Measurements from ENCODE around the gene TLL2.

Gene TLL2

GRCh38 chr10:96536129-96536528, 22.4 kb upstream of the TLL2 start:
- ChIA-PET POLR2A (no interaction called here), CTCF (interaction anchor here (0.6 kb wide), 1 partner anchor 26 kb away, joined by 6 read pairs; no protein-coding TSS in a partner anchor)
- no peak for DNase-seq (ENCODE audit: extremely low spot score)
- TF ChIP-seq TARDBP (IDR thresholded peaks at IDR 0.05) = no peak
- TF ChIP-seq ZNF384 (IDR thresholded peaks at IDR 0.05) = no peak
- TF ChIP-seq SUZ12 (IDR thresholded peaks at IDR 0.05) = no peak
- no peak for TF ChIP-seq LEF1 (IDR thresholded peaks at IDR 0.05; ENCODE audit: borderline replicate concordance)
- no peak for TF ChIP-seq HDGF (IDR thresholded peaks at IDR 0.05; ENCODE audit: borderline replicate concordance)
- TF ChIP-seq PKNOX1 (IDR thresholded peaks at IDR 0.05) = no peak
- no peak for TF ChIP-seq BHLHE40 (IDR thresholded peaks at IDR 0.05; ENCODE audit: borderline replicate concordance)
- TF ChIP-seq L3MBTL2 (conservative IDR thresholded peaks at IDR 0.05) = no peak
- no peak for TF ChIP-seq SP1 (IDR thresholded peaks at IDR 0.05)
- no peak for TF ChIP-seq CTBP1 (IDR thresholded peaks at IDR 0.05; ENCODE audit: borderline replicate concordance)
- TF ChIP-seq FOXM1 (IDR thresholded peaks at IDR 0.05; ENCODE audit: borderline replicate concordance) = no peak
- no peak for TF ChIP-seq FOXA1 (IDR thresholded peaks at IDR 0.05)
- no peak for TF ChIP-seq FOXK2 (IDR thresholded peaks at IDR 0.05)
- TF ChIP-seq ARNT (IDR thresholded peaks at IDR 0.05) = no peak
- TF ChIP-seq NFRKB (IDR thresholded peaks at IDR 0.05) = no peak
- no peak for TF ChIP-seq ELF4 (IDR thresholded peaks at IDR 0.05)

DNA sequence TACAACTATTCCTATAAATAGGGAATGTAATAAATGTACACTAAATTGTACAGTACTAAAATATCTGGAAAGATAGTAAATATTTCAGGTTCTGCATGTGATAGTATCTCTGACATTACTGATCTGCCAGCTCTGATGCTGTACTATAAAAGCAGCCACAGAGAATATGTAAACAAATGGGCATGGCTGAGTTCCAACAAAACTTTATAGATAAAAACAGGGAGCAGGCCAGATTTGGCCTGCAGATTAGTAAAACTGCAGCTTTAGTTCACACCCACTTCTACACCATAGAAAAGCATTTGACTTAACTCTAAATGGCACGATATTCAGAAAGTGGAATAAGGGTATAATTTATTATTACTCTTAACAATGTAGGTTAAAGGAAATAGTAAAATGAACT, 18.8 kb upstream of the TLL2 start:
- ChIA-PET CTCF (interaction anchor here (0.6 kb wide), 1 partner anchor 17 kb away, joined by 3 read pairs; no protein-coding TSS in a partner anchor), POLR2A (no interaction called here)
- no peak for DNase-seq (ENCODE audit: extremely low spot score)
- TF ChIP-seq ARNT (IDR thresholded peaks at IDR 0.05) (no peak), ZNF384 (IDR thresholded peaks at IDR 0.05) (no peak), L3MBTL2 (conservative IDR thresholded peaks at IDR 0.05) (no peak), PKNOX1 (IDR thresholded peaks at IDR 0.05) (no peak), FOXA1 (IDR thresholded peaks at IDR 0.05) (no peak), LEF1 (IDR thresholded peaks at IDR 0.05; ENCODE audit: borderline replicate concordance) (no peak), FOXK2 (IDR thresholded peaks at IDR 0.05) (no peak), HDGF (IDR thresholded peaks at IDR 0.05; ENCODE audit: borderline replicate concordance) (no peak), BHLHE40 (IDR thresholded peaks at IDR 0.05; ENCODE audit: borderline replicate concordance) (no peak), FOXM1 (IDR thresholded peaks at IDR 0.05; ENCODE audit: borderline replicate concordance) (no peak), ELF4 (IDR thresholded peaks at IDR 0.05) (no peak), NFRKB (IDR thresholded peaks at IDR 0.05) (no peak), SUZ12 (IDR thresholded peaks at IDR 0.05) (no peak), TARDBP (IDR thresholded peaks at IDR 0.05) (no peak), CTBP1 (IDR thresholded peaks at IDR 0.05; ENCODE audit: borderline replicate concordance) (no peak), SP1 (IDR thresholded peaks at IDR 0.05) (no peak)

GRCh38 chr10:96529634-96530279, 16.0 kb upstream of the TLL2 start:
- ChIA-PET CTCF (no interaction called here), POLR2A (no interaction called here)
- no peak for TF ChIP-seq FOXM1 (IDR thresholded peaks at IDR 0.05; ENCODE audit: borderline replicate concordance)
- DNase-seq (ENCODE audit: extremely low spot score) = no peak

- TF ChIP-seq SUZ12 (IDR thresholded peaks at IDR 0.05) = no peak
- TF ChIP-seq FOXM1 (IDR thresholded peaks at IDR 0.05; ENCODE audit: borderline replicate concordance) = no peak
- no peak for TF ChIP-seq L3MBTL2 (conservative IDR thresholded peaks at IDR 0.05)
- no peak for TF ChIP-seq SP1 (IDR thresholded peaks at IDR 0.05)
- no peak for TF ChIP-seq NFRKB (IDR thresholded peaks at IDR 0.05)
- POLR2A ChIA-PET = no interaction called here
- CTCF ChIA-PET = no interaction called here
- no peak for DNase-seq (ENCODE audit: extremely low spot score)
Observed at GRCh38 chr10:96524741-96525140, 11.0 kb upstream of the TLL2 start.

DNA sequence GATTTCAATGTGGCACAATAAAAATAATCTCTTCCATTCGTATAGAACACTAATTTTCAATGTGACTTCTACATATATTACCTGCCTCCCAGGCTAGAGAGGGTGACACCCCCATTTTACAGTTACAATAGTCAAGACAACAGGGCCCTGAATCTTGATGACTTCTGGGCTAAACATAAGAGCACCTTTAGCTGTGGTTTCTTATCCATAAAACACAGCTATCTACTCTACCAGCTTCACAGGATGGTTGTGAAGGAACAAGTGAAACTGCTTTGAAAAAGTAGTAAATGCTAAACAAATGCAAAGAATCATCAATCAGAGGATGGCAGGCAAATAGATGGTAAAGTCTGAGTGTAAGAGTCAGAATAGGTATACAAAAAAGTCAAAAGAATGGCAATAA, 3.6 kb upstream of the TLL2 start:
- CTCF ChIA-PET = no interaction called here
- no peak for DNase-seq (ENCODE audit: extremely low spot score)
- POLR2A ChIA-PET = no interaction called here
- TF ChIP-seq LEF1 (IDR thresholded peaks at IDR 0.05; ENCODE audit: borderline replicate concordance) = no peak
- no peak for TF ChIP-seq SUZ12 (IDR thresholded peaks at IDR 0.05)
- TF ChIP-seq PKNOX1 (IDR thresholded peaks at IDR 0.05) = no peak
- TF ChIP-seq SP1 (IDR thresholded peaks at IDR 0.05) = no peak
- TF ChIP-seq FOXK2 (IDR thresholded peaks at IDR 0.05) = no peak
- no peak for TF ChIP-seq ELF4 (IDR thresholded peaks at IDR 0.05)
- no peak for TF ChIP-seq TARDBP (IDR thresholded peaks at IDR 0.05)
- no peak for TF ChIP-seq L3MBTL2 (conservative IDR thresholded peaks at IDR 0.05)
- TF ChIP-seq FOXM1 (IDR thresholded peaks at IDR 0.05; ENCODE audit: borderline replicate concordance) = no peak
- TF ChIP-seq BHLHE40 (IDR thresholded peaks at IDR 0.05; ENCODE audit: borderline replicate concordance) = no peak
- no peak for TF ChIP-seq FOXA1 (IDR thresholded peaks at IDR 0.05)

GRCh38 chr10:96516337-96516736, 2.6 kb upstream of the TLL2 start:
- no peak for TF ChIP-seq BHLHE40 (IDR thresholded peaks at IDR 0.05; ENCODE audit: borderline replicate concordance)
- no peak for TF ChIP-seq NFRKB (IDR thresholded peaks at IDR 0.05)
- no peak for TF ChIP-seq HDGF (IDR thresholded peaks at IDR 0.05; ENCODE audit: borderline replicate concordance)
- TF ChIP-seq TARDBP (IDR thresholded peaks at IDR 0.05) = no peak
- TF ChIP-seq FOXK2 (IDR thresholded peaks at IDR 0.05) = no peak
- no peak for TF ChIP-seq SP1 (IDR thresholded peaks at IDR 0.05)
- no peak for TF ChIP-seq L3MBTL2 (conservative IDR thresholded peaks at IDR 0.05)
- TF ChIP-seq ARNT (IDR thresholded peaks at IDR 0.05) = no peak
- TF ChIP-seq SUZ12 (IDR thresholded peaks at IDR 0.05) = no peak
- TF ChIP-seq PKNOX1 (IDR thresholded peaks at IDR 0.05) = no peak
- no peak for TF ChIP-seq FOXA1 (IDR thresholded peaks at IDR 0.05)
- TF ChIP-seq CTBP1 (IDR thresholded peaks at IDR 0.05; ENCODE audit: borderline replicate concordance) = no peak
- TF ChIP-seq LEF1 (IDR thresholded peaks at IDR 0.05; ENCODE audit: borderline replicate concordance) = no peak
- ChIA-PET POLR2A (no interaction called here), CTCF (interaction anchor here (1.3 kb wide), 1 partner anchor 23 kb away, joined by 3 read pairs; no protein-coding TSS in a partner anchor)
- no peak for DNase-seq (ENCODE audit: extremely low spot score)

Measured in HEK293T (cell line).